Measurements from ENCODE around the gene SLC6A19. TPM values are rescaled to one million over a fixed set of nuclear protein-coding genes. Genes with fewer than 3 reads are reported as not detected.

The SLC6A19 gene
- total and polyA plus RNA-seq, 8 donors: 0.13 to 5.5 (median 0.43) TPM; not detected in 3

DNA sequence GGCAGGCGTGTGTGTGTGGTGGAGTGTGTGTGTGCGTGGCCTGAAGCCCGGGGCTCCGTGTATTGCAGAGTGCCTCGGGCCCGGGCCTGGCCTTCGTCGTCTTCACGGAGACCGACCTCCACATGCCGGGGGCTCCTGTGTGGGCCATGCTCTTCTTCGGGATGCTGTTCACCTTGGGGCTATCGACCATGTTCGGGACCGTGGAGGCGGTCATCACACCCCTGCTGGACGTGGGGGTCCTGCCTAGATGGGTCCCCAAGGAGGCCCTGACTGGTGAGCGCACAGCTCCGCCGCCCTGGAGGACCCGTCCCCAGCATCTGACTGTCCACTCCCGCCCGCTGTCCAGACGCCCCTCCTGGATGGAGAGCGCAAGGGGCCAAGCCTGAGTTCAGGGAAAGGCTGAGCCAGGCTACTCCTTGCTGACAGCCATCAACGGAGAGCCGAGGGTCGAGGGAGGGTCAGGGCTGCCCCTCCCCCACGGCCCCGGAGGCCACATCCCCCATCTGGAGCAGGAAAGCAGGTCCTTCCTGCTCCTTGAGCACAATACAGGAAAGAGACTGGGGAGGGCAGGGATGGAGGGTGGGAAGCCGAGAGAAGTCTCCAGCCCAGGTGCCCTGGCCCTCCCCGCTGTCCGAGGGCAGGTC, 42.2 kb downstream of the SLC6A19 start:
- no peak overlapping the region for H3K27ac ChIP-seq
- H3K4me3 ChIP-seq: no peak overlapping the region
- DNase-seq: no peak
- H3K36me3 ChIP-seq: no peaks in the 10 kb centered on the region
- no peak for TF ChIP-seq POLR2AphosphoS5 (IDR thresholded peaks at IDR 0.05)
- TF ChIP-seq, protein P1, sequence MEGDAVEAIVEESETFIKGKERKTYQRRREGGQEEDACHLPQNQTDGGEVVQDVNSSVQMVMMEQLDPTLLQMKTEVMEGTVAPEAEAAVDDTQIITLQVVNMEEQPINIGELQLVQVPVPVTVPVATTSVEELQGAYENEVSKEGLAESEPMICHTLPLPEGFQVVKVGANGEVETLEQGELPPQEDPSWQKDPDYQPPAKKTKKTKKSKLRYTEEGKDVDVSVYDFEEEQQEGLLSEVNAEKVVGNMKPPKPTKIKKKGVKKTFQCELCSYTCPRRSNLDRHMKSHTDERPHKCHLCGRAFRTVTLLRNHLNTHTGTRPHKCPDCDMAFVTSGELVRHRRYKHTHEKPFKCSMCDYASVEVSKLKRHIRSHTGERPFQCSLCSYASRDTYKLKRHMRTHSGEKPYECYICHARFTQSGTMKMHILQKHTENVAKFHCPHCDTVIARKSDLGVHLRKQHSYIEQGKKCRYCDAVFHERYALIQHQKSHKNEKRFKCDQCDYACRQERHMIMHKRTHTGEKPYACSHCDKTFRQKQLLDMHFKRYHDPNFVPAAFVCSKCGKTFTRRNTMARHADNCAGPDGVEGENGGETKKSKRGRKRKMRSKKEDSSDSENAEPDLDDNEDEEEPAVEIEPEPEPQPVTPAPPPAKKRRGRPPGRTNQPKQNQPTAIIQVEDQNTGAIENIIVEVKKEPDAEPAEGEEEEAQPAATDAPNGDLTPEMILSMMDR (IDR thresholded peaks at IDR 0.05): no peak
- intact Hi-C loops (cut with DNase I; ENCODE audit: low total_unique reads): no loop called here
- peaks cover 8 to 63% (median 28%) of the 10 kb centered on the region in 3 donors for H3K27me3 ChIP-seq
- no peaks in the 10 kb centered on the region for H3K9me3 ChIP-seq
- WGBS, 5 donors: 24 to 57% (median 51%) methylated on average over 11 to 33 of the region's 33 CpGs
- H3K4me1 ChIP-seq: peaks cover 0 to 15% (median 8%) of the 10 kb centered on the region in 4 donors

- H3K27me3 ChIP-seq: peaks cover 8 to 69% (median 28%) of the 10 kb centered on the region in 3 donors
- no peak for DNase-seq
- 67 to 75% (median 71%) methylated on average over 18 to 21 of the region's 21 CpGs for WGBS, 5 donors
- H3K4me3 ChIP-seq: no peak overlapping the region
- H3K27ac ChIP-seq: no peak overlapping the region
- H3K4me1 ChIP-seq: peaks cover 0 to 15% (median 8%) of the 10 kb centered on the region in 4 donors
- H3K9me3 ChIP-seq: no peaks in the 10 kb centered on the region
- TF ChIP-seq, protein P1 (IDR thresholded peaks at IDR 0.05): no peak
- TF ChIP-seq POLR2A (IDR thresholded peaks at IDR 0.05) (no peak), POLR2AphosphoS5 (IDR thresholded peaks at IDR 0.05) (no peak), EP300 (IDR thresholded peaks at IDR 0.05) (no peak)
- H3K36me3 ChIP-seq: no peaks in the 10 kb centered on the region
- intact Hi-C loops (cut with DNase I; ENCODE audit: low total_unique reads): no loop called here
Observed at GRCh38 chr5:1244255-1244654, 42.9 kb downstream of the SLC6A19 start.

- TF ChIP-seq POLR2AphosphoS5 (IDR thresholded peaks at IDR 0.05) (no peak), EP300 (IDR thresholded peaks at IDR 0.05) (no peak), POLR2A (IDR thresholded peaks at IDR 0.05) (no peak)
- TF ChIP-seq, protein P1 (IDR thresholded peaks at IDR 0.05): no peak
- no peaks in the 10 kb centered on the region for H3K36me3 ChIP-seq
- H3K4me3 ChIP-seq: no peak overlapping the region
- 49 to 83% (median 59%) methylated on average over 1 to 10 of the region's 10 CpGs for WGBS, 5 donors
- DNase-seq: peak in 1 of 2 donors; percentile 26
- intact Hi-C loops (cut with DNase I; ENCODE audit: low total_unique reads): no loop called here
- no peaks in the 10 kb centered on the region for H3K9me3 ChIP-seq
- H3K4me1 ChIP-seq: peaks cover 0 to 15% (median 8%) of the 10 kb centered on the region in 4 donors
- H3K27ac ChIP-seq: no peak overlapping the region
- peaks cover 8 to 77% (median 28%) of the 10 kb centered on the region in 3 donors for H3K27me3 ChIP-seq
Observed at GRCh38 chr5:1244976-1245375, 43.6 kb downstream of the SLC6A19 start.

GRCh38 chr5:1245905-1246576, 44.6 kb downstream of the SLC6A19 start:
- 30 to 54% (median 36%) methylated on average over 8 to 58 of the region's 58 CpGs for WGBS, 5 donors
- peaks cover 8 to 77% (median 28%) of the 10 kb centered on the region in 3 donors for H3K27me3 ChIP-seq

More at GRCh38 chr5:1245905-1246576, 44.6 kb downstream of the SLC6A19 start:
- TF ChIP-seq POLR2A (IDR thresholded peaks at IDR 0.05): no peak
- no peak for TF ChIP-seq POLR2AphosphoS5 (IDR thresholded peaks at IDR 0.05)
- no peak for TF ChIP-seq EP300 (IDR thresholded peaks at IDR 0.05)
- TF ChIP-seq, protein P1 (IDR thresholded peaks at IDR 0.05): no peak
- no peak overlapping the region for H3K27ac ChIP-seq
- peaks cover 0 to 15% (median 8%) of the 10 kb centered on the region in 4 donors for H3K4me1 ChIP-seq
- H3K4me3 ChIP-seq: no peak overlapping the region
- H3K9me3 ChIP-seq: no peaks in the 10 kb centered on the region
- DNase-seq: peak in 1 of 2 donors; percentile 18
- H3K36me3 ChIP-seq: no peaks in the 10 kb centered on the region
- intact Hi-C loops (cut with DNase I; ENCODE audit: low total_unique reads): no loop called here

Measured in stomach (tissue), 9 donors.